Caco-2 (cell line): Measurements from ENCODE around the gene CTXN1. TPM values are rescaled to one million over a fixed set of nuclear protein-coding genes. Genes with fewer than 3 reads are reported as not detected.

Experiments
- BruUV-seq: library from RNA; stranded (reverse); fragments of 400-500 nt; replicated peaks from 2 replicates; lab custom pipeline; 2021; lab: Mats Ljungman, UMichigan
- CTCF ChIA-PET: fragments of 300-600 bp; sonication (Branson Sonifier 250); formaldehyde crosslinking; loops from one replicate; lab custom pipeline; 2022; ENCODE audit warnings: antibody characterized with exemption; lab: Charles Lee
- POLR2A ChIA-PET: fragments of 300-600 bp; sonication (Branson Sonifier 250); formaldehyde crosslinking; loops from one replicate; lab custom pipeline; 2022; ENCODE audit warnings: antibody characterized with exemption; lab: Charles Lee
- DNase-seq, 2 experiments: peaks; one replicate each; pipeline versions ENCODE4 v3.0.0 to v3.0.0-alpha.2; 2020 to 2022
- H3K27me3 ChIP-seq: replicated peaks from 2 replicates; pipeline ENCODE4 v1.6.0; 2011; ENCODE audit warnings: low read length; ENCODE audit not compliant: control insufficient read depth, insufficient read depth
- H3K36me3 ChIP-seq: 2 replicates; pipeline ENCODE4 v1.5.1; 2011; ENCODE audit warnings: low read length; ENCODE audit not compliant: control insufficient read depth, insufficient read depth
- H3K4me1 ChIP-seq: fragments of 250-450 bp; sonication (Bioruptor Pico); 2 replicates; pipeline ENCODE4 v1.5.1; 2020; ENCODE audit warnings: mild to moderate bottlenecking
- H3K4me3 ChIP-seq: 2 replicates; pipeline ENCODE4 v1.5.1; 2011; ENCODE audit warnings: low read depth, mild to moderate bottlenecking, control low read depth, low read length
- H3K9me3 ChIP-seq: fragments of 250-450 bp; sonication (Bioruptor Pico); 2 replicates; pipeline ENCODE4 v1.5.1; 2020; ENCODE audit warnings: mild to moderate bottlenecking, moderate library complexity
- H3K27ac Mint-ChIP-seq: one replicate; pipeline ENCODE4 v1.8.0; 2022; ENCODE audit warnings: mixed read lengths; ENCODE audit not compliant: unreplicated experiment
- H3K27me3 Mint-ChIP-seq: one replicate; pipeline ENCODE4 v1.8.0; 2022; ENCODE audit warnings: mixed read lengths; ENCODE audit not compliant: insufficient read depth, unreplicated experiment
- H3K36me3 Mint-ChIP-seq: one replicate; pipeline ENCODE4 v1.8.0; 2022; ENCODE audit warnings: mild to moderate bottlenecking, mixed read lengths; ENCODE audit not compliant: insufficient read depth, unreplicated experiment
- H3K4me1 Mint-ChIP-seq: one replicate; pipeline ENCODE4 v1.8.0; 2022; ENCODE audit warnings: low read depth, mixed read lengths; ENCODE audit not compliant: unreplicated experiment
- H3K4me3 Mint-ChIP-seq: one replicate; pipeline ENCODE4 v1.8.0; 2022; ENCODE audit warnings: mild to moderate bottlenecking, moderate library complexity, mixed read lengths; ENCODE audit not compliant: unreplicated experiment
- H3K9me3 Mint-ChIP-seq: one replicate; pipeline ENCODE4 v1.8.0; 2022; ENCODE audit warnings: mixed read lengths; ENCODE audit not compliant: unreplicated experiment
- intact Hi-C: fragments of 100-400 bp; cut with micrococcal nuclease; formaldehyde crosslinking; loops from one replicate; pipeline ENCODE4 v1.10.0; 2022; ENCODE audit not compliant: unreplicated experiment
- total RNA-seq: library from RNA; stranded (reverse); gene quantifications from 2 replicates; pipeline ENCODE4 v1.2.3, GENCODE V29; 2022
- TF ChIP-seq, protein P1 (sequence below), 2 experiments: fragments of 200-600 bp in 1 of 2; IDR thresholded peaks; 1 replicate in 1 of 2; 2 replicates in 1 of 2; pipeline versions ENCODE4 v1.5.1 to v1.8.0; 2011 to 2022; ENCODE audit warnings: antibody characterized with exemption in 1 of 2, control low read depth in 1 of 2, inconsistent platforms in 1 of 2, low read depth in 1 of 2, low read length in 1 of 2, mild to moderate bottlenecking in 1 of 2, moderate library complexity in 1 of 2; ENCODE audit not compliant: insufficient read depth in 1 of 2, severe bottlenecking in 1 of 2, unreplicated experiment in 1 of 2

CTXN1 gene
- total RNA-seq, 1 experiment from 2014 or later: 7.4 TPM

GRCh38 chr19:7887408-7888144 is 38.4 kb downstream of the CTXN1 start:
- no peaks in the 10 kb centered on the region for H3K4me1 Mint-ChIP-seq
- Histone ChIP-seq H3K4me1 (peaks cover 10% of the 10 kb centered on the region; the same call in 1 of the 2 replicates), H3K36me3 (no peaks in the 10 kb centered on the region), H3K27me3 (no peaks in the 10 kb centered on the region), H3K9me3 (no peaks in the 10 kb centered on the region), H3K4me3 (no peak overlapping the region)
- H3K36me3 Mint-ChIP-seq: no peaks in the 10 kb centered on the region
- H3K27me3 Mint-ChIP-seq: no peaks in the 10 kb centered on the region
- no TSS peak for BruUV-seq
- H3K9me3 Mint-ChIP-seq: no peaks in the 10 kb centered on the region
- H3K4me3 Mint-ChIP-seq: peak overlapping the region; percentile 70
- intact Hi-C loops: loop anchor here (2.0 to 5.0 kb wide), 2 partner anchors 15 to 35 kb away; partner anchors contain the start of gene MAP2K7
- H3K27ac Mint-ChIP-seq: no peak overlapping the region
- DNase-seq: no peak
- TF ChIP-seq, protein P1, sequence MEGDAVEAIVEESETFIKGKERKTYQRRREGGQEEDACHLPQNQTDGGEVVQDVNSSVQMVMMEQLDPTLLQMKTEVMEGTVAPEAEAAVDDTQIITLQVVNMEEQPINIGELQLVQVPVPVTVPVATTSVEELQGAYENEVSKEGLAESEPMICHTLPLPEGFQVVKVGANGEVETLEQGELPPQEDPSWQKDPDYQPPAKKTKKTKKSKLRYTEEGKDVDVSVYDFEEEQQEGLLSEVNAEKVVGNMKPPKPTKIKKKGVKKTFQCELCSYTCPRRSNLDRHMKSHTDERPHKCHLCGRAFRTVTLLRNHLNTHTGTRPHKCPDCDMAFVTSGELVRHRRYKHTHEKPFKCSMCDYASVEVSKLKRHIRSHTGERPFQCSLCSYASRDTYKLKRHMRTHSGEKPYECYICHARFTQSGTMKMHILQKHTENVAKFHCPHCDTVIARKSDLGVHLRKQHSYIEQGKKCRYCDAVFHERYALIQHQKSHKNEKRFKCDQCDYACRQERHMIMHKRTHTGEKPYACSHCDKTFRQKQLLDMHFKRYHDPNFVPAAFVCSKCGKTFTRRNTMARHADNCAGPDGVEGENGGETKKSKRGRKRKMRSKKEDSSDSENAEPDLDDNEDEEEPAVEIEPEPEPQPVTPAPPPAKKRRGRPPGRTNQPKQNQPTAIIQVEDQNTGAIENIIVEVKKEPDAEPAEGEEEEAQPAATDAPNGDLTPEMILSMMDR (IDR thresholded peaks at IDR 0.05; ENCODE audit: insufficient read depth in 1 of 2, low read depth in 1 of 2, low read length in 1 of 2, severe bottlenecking in 1 of 2, unreplicated experiment in 1 of 2): no peak
- POLR2A ChIA-PET: interaction anchor here (0.6 to 2.3 kb wide), 4 partner anchors 16 to 56 kb away, joined by 6 to 12 read pairs (median 8); partner anchors contain the start of genes MAP2K7 and TIMM44
- CTCF ChIA-PET: interaction anchor here (0.7 to 2.3 kb wide), 3 partner anchors 18 to 34 kb away, joined by 3 to 8 read pairs (median 5); no protein-coding TSS in a partner anchor

- no peak overlapping the region for H3K4me3 Mint-ChIP-seq
- ChIA-PET CTCF (interaction anchor here (0.7 to 2.3 kb wide), 4 partner anchors 16 to 35 kb away, joined by 3 to 5 read pairs (median 5); partner anchors contain the start of genes MAP2K7 and SNAPC2), POLR2A (no interaction called here)
- no peaks in the 10 kb centered on the region for H3K4me1 Mint-ChIP-seq
- Histone ChIP-seq H3K36me3 (no peaks in the 10 kb centered on the region), H3K4me1 (peaks cover 10% of the 10 kb centered on the region; the same call in 1 of the 2 replicates), H3K9me3 (no peaks in the 10 kb centered on the region), H3K27me3 (no peaks in the 10 kb centered on the region), H3K4me3 (no peak overlapping the region)
- TF ChIP-seq, protein P1 (IDR thresholded peaks at IDR 0.05; ENCODE audit: insufficient read depth in 1 of 2, low read depth in 1 of 2, low read length in 1 of 2, severe bottlenecking in 1 of 2, unreplicated experiment in 1 of 2): no peak
- no peaks in the 10 kb centered on the region for H3K36me3 Mint-ChIP-seq
- no peaks in the 10 kb centered on the region for H3K27me3 Mint-ChIP-seq
- H3K27ac Mint-ChIP-seq: no peak overlapping the region
- no peak for DNase-seq
- BruUV-seq: no TSS peak
- H3K9me3 Mint-ChIP-seq: no peaks in the 10 kb centered on the region
- intact Hi-C loops: loop anchor here (5.0 kb wide), 1 partner anchor 34 kb away; no protein-coding TSS in a partner anchor
Measured at GRCh38 chr19:7885818-7886217, 40.1 kb downstream of the CTXN1 start.

- Mint-ChIP-seq H3K27ac (no peak overlapping the region), H3K4me1 (no peaks in the 10 kb centered on the region), H3K9me3 (no peaks in the 10 kb centered on the region), H3K4me3 (no peak overlapping the region), H3K36me3 (no peaks in the 10 kb centered on the region), H3K27me3 (no peaks in the 10 kb centered on the region)
- Histone ChIP-seq H3K4me1 (peaks cover 9% of the 10 kb centered on the region; the same call in 1 of the 2 replicates), H3K27me3 (no peaks in the 10 kb centered on the region), H3K36me3 (no peaks in the 10 kb centered on the region), H3K4me3 (no peak overlapping the region), H3K9me3 (no peaks in the 10 kb centered on the region)
- intact Hi-C loops: no loop called here
- ChIA-PET POLR2A (no interaction called here), CTCF (interaction anchor here (1.3 kb wide), 1 partner anchor 15 kb away, joined by 8 read pairs; no protein-coding TSS in a partner anchor)
- TF ChIP-seq, protein P1 (IDR thresholded peaks at IDR 0.05; ENCODE audit: insufficient read depth in 1 of 2, low read depth in 1 of 2, low read length in 1 of 2, severe bottlenecking in 1 of 2, unreplicated experiment in 1 of 2): no peak
- BruUV-seq: no TSS peak
- DNase-seq: no peak
Measured at GRCh38 chr19:7883796-7884570, 42.0 kb downstream of the CTXN1 start.
